Endothelial cell of umbilical vein (primary cell): Measurements from ENCODE around the gene SLMAP. TPM values are rescaled to one million over a fixed set of nuclear protein-coding genes. Genes with fewer than 3 reads are reported as not detected.

Source experiments
- BruUV-seq: library from RNA; stranded (reverse); fragments of 400-500 nt; replicated peaks from 2 replicates; lab custom pipeline; 2021; lab: Mats Ljungman, UMichigan
- CTCF ChIA-PET: fragments of 300-600, 350-600 bp; sonication (Branson Sonifier 250); formaldehyde crosslinking; loops from one replicate; lab custom pipeline; 2021; ENCODE audit warnings: antibody characterized with exemption, inconsistent platforms; lab: Charles Lee
- POLR2A ChIA-PET: fragments of 300-600, 350-600 bp; sonication (Branson Sonifier 250); formaldehyde crosslinking; loops from one replicate; lab custom pipeline; 2021; ENCODE audit warnings: antibody characterized with exemption, inconsistent platforms; lab: Charles Lee
- DNase-seq: peaks from one replicate; pipeline ENCODE4 v3.0.0-alpha.2; 2011; ENCODE audit warnings: low read depth, low spot score
- FAIRE-seq: peaks from 2 replicates; lab custom pipeline; 2011; peaks lifted over from hg19 to GRCh38; lab: Jason Lieb, UNC
- H2AFZ ChIP-seq: 2 replicates; pipeline ENCODE4 v1.6.0; 2012; ENCODE audit warnings: low read depth, low read length, control low read depth, inconsistent platforms
- H3K27ac ChIP-seq: 2 replicates; pipeline ENCODE4 v1.5.1; 2011; ENCODE audit warnings: low read depth, mild to moderate bottlenecking, control low read depth, low read length, moderate library complexity; ENCODE audit not compliant: insufficient read depth
- H3K27me3 ChIP-seq, 2 experiments: 2 replicates each; pipeline versions ENCODE4 v1.6.0 to v1.6.1; 2011; ENCODE audit warnings: low read length in 2 of 2, mixed read lengths in 1 of 2; ENCODE audit not compliant: control insufficient read depth in 2 of 2, insufficient read depth in 2 of 2
- H3K36me3 ChIP-seq, 2 experiments: 2 replicates in 1 of 2; 3 replicates in 1 of 2; pipeline ENCODE4 v1.5.1; 2011; ENCODE audit warnings: low read length in 2 of 2, mild to moderate bottlenecking in 1 of 2, moderate library complexity in 1 of 2; ENCODE audit not compliant: control insufficient read depth in 2 of 2, insufficient read depth in 2 of 2; ENCODE audit errors: extremely low read depth in 1 of 2
- H3K4me1 ChIP-seq: 3 replicates; pipeline ENCODE4 v1.5.1; 2011; ENCODE audit warnings: mild to moderate bottlenecking, low read length; ENCODE audit not compliant: control insufficient read depth, insufficient read depth; ENCODE audit errors: extremely low read depth
- H3K4me2 ChIP-seq: 2 replicates; pipeline ENCODE4 v1.6.1; 2011; ENCODE audit warnings: low read length, control low read depth, mixed read lengths; ENCODE audit not compliant: insufficient read depth
- H3K4me3 ChIP-seq, 3 experiments: fragments of 200-600 bp in 1 of 3; sonication (generic), shearing (Covaris generic) in 1 of 3; replicated peaks in 1 of 3; 2 replicates each; pipeline ENCODE4 v1.5.1; 2011 to 2016; ENCODE audit warnings: control low read depth in 3 of 3, low read length in 3 of 3, mild to moderate bottlenecking in 2 of 3, inconsistent platforms in 1 of 3, low read depth in 1 of 3, moderate library complexity in 1 of 3; ENCODE audit not compliant: insufficient read depth in 1 of 3
- H3K79me2 ChIP-seq: 2 replicates; pipeline ENCODE4 v1.6.0; 2012; ENCODE audit warnings: low read length, inconsistent platforms; ENCODE audit not compliant: control insufficient read depth, insufficient read depth
- H3K9ac ChIP-seq: replicated peaks from 2 replicates; pipeline ENCODE3; 2011; ENCODE audit warnings: low read length, control low read depth; ENCODE audit not compliant: insufficient read depth; ENCODE audit errors: extremely low read depth
- H3K9me1 ChIP-seq: replicated peaks from 3 replicates; pipeline ENCODE4 v1.6.0; 2011; ENCODE audit warnings: mild to moderate bottlenecking, low read length; ENCODE audit not compliant: control insufficient read depth, insufficient read depth; ENCODE audit errors: extremely low read depth
- H3K9me3 ChIP-seq: replicated peaks from 2 replicates; pipeline ENCODE4 v1.5.1; 2012; ENCODE audit warnings: low read length, inconsistent platforms; ENCODE audit not compliant: control insufficient read depth, insufficient read depth
- H4K20me1 ChIP-seq: replicated peaks from 2 replicates; pipeline ENCODE3; 2011; ENCODE audit warnings: mild to moderate bottlenecking, low read length; ENCODE audit not compliant: control insufficient read depth, insufficient read depth; ENCODE audit errors: extremely low read depth
- CTCF ChIP-seq, 2 donors: IDR thresholded peaks; 1 replicate in 1 of 2; 2 replicates in 1 of 2; pipeline ENCODE4 v1.5.1; 2011; ENCODE audit warnings: low read length in 2 of 2, mild to moderate bottlenecking in 2 of 2, moderate library complexity in 2 of 2, control low read depth in 1 of 2, inconsistent platforms in 1 of 2, low read depth in 1 of 2; ENCODE audit not compliant: insufficient read depth in 1 of 2; ENCODE audit errors: extremely low read depth in 1 of 2
- EZH2 ChIP-seq: IDR thresholded peaks from 2 replicates; pipeline ENCODE4 v1.6.1; 2012; ENCODE audit warnings: borderline replicate concordance, low read depth, mild to moderate bottlenecking, moderate library complexity, low read length, inconsistent platforms; ENCODE audit not compliant: severe bottlenecking
- FOS ChIP-seq: IDR thresholded peaks from 2 replicates; pipeline ENCODE4 v1.6.1; 2011; ENCODE audit warnings: mild to moderate bottlenecking, low read length, moderate library complexity, borderline replicate concordance; ENCODE audit not compliant: insufficient read depth
- GATA2 ChIP-seq: IDR thresholded peaks from 2 replicates; pipeline ENCODE4 v1.7.0; 2011; ENCODE audit warnings: low read depth, mild to moderate bottlenecking, moderate library complexity, mixed read lengths, low read length; ENCODE audit not compliant: insufficient read length, insufficient read depth
- JUN ChIP-seq: IDR thresholded peaks from 2 replicates; pipeline ENCODE4 v1.6.1; 2011; ENCODE audit warnings: borderline replicate concordance, low read depth; ENCODE audit not compliant: insufficient read length, insufficient read depth
- MAX ChIP-seq: IDR thresholded peaks from 2 replicates; pipeline ENCODE4 v1.6.1; 2011; ENCODE audit not compliant: insufficient read depth, insufficient read length
- MYC ChIP-seq: IDR thresholded peaks from one replicate; pipeline ENCODE4 v1.6.1; 2011; ENCODE audit warnings: mild to moderate bottlenecking, low read depth, low read length
- POLR2A ChIP-seq: IDR thresholded peaks from 2 replicates; pipeline ENCODE4 v1.6.1; 2012; ENCODE audit warnings: low read depth, mild to moderate bottlenecking, control low read depth, low read length
- POLR2AphosphoS5 ChIP-seq: IDR thresholded peaks from 2 replicates; pipeline ENCODE4 v1.6.1; 2012; ENCODE audit warnings: low read depth, mild to moderate bottlenecking, control low read depth, low read length, moderate library complexity; ENCODE audit not compliant: insufficient read depth
- dilution Hi-C: fragments of 300-500 bp; cut with MboI; formaldehyde crosslinking; loops from one replicate; pipeline ENCODE4 v1.15.0; 2019; ENCODE audit warnings: low sequenced_read_pairs; ENCODE audit not compliant: extremely low pct_ligation_motif_present
- intact Hi-C: fragments of 100-400 bp; cut with micrococcal nuclease; formaldehyde crosslinking; loops from one replicate; pipeline ENCODE4 v1.10.0; 2022
- polyA plus RNA-seq, 4 experiments: library from polyadenylated mRNA; depleted of rRNA in 3 of 4; stranded (reverse) in 3 of 4; unstranded in 1 of 4; fragments of >200 nt; gene quantifications; 2 replicates each; pipeline versions ENCODE4 v1.2.1 to v1.2.3, GENCODE V29; 2011 to 2012; ENCODE audit warnings: missing spikeins in 1 of 4
- total RNA-seq: library from RNA; stranded (reverse); gene quantifications from 2 replicates; pipeline ENCODE4 v1.2.3, GENCODE V29; 2021

Gene SLMAP
- total and polyA plus RNA-seq, 2 donors (not counting 3 experiments of a cell fraction or from before 2014, with no cell fraction given), result 9.8 to 54.7 TPM

- no TSS peak for BruUV-seq
- peaks cover 2% of the 10 kb centered on the region for H4K20me1 ChIP-seq
- H2AFZ ChIP-seq, result no peak overlapping the region
- no peaks in the 10 kb centered on the region for H3K27me3 ChIP-seq
- ChIA-PET CTCF (no interaction called here), POLR2A (no interaction called here)
- no peaks in the 10 kb centered on the region for H3K4me1 ChIP-seq
- no peak overlapping the region for H3K9ac ChIP-seq
- TF ChIP-seq MAX (no peak), MYC (no peak), EZH2 (no peak), CTCF (IDR thresholded peaks at IDR 0.05; ENCODE audit: extremely low read depth in 1 of 2, insufficient read depth in 1 of 2, low read depth in 1 of 2, low read length in 2 of 2) (no peak), JUN (no peak), POLR2A (no peak), GATA2 (no peak), FOS (no peak), POLR2AphosphoS5 (no peak)
- no peak overlapping the region for H3K27ac ChIP-seq
- no peaks in the 10 kb centered on the region for H3K36me3 ChIP-seq
- H3K4me3 ChIP-seq, result no peak overlapping the region
- dilution Hi-C loops (no loop called here), intact Hi-C loops (no loop called here)
- H3K4me2 ChIP-seq, result no peak overlapping the region
- FAIRE-seq (peak; percentile 35), DNase-seq (no peak)
- no peaks in the 10 kb centered on the region for H3K9me3 ChIP-seq
- peaks cover 28% of the 10 kb centered on the region for H3K79me2 ChIP-seq
- H3K9me1 ChIP-seq, result peaks cover 2% of the 10 kb centered on the region
These were observed 62.7 kb downstream of the SLMAP start for GRCh38 chr3:57818772-57819171.
